Bone marrow (tissue), 2 donors: ENCODE data around the gene PHLPP1.

Experiments used
- DNase-seq, 2 donors: peaks; one replicate each; lab custom pipeline; 2025; lab: John Stamatoyannopoulos, UW

Gene PHLPP1

DNA sequence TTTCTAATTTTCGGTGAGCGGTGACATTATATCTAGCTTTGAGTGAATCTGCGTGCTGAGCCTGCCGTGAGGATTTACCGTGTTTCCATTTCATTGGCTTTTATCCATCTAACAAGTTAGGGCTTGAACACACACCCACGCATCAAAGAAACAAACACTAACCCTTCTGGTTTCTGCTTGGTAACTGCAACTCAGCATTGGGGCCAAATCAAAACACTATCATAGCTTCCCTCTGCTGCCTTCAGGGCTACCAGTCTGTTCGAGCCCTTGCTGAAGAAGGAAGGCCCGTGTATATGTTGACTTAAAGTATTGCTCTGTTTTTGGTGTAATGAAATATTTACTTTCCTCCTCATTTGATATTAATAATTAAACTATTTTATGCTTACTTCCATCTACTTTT lies 227.2 kb downstream of the PHLPP1 start:
- no peak for DNase-seq

DNA sequence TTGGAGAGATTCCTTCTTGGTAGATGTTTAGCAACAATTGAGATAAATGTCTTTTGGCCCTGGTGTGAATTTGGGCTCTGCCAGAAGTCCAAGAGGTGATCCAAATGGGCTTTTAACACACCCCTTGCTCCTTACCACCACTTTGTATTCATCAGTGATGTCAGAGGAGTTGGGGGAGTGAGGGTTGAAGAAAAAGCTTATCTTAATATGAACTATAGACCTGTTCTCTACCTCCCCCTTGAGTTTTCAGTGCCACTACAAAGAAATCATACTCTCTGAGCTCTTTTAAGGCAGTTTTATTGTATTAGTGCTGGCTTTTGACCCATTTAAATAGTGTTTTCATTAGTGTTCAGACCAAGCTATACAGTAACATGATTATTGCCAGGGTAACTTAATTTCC lies 229.1 kb downstream of the PHLPP1 start:
- peak in 1 of 2 donors; percentile 55 for DNase-seq

DNA sequence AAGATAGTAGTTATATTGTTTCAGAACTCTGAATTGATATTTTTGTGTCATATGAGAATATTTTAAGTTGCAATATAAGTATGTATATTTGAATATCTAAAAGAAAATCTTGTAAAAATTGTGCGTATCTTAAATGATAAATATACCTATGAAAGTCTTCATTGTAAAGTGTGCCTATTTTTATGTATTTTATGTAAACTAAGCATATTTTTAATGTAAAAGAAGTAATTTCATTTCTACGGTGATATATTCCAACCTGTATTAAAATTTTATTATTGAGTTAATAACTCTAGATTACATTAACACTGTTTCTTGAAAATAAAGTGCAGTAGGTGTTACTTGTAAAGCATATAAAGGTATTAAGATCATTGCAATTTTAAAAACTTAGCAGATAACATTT lies 233.4 kb downstream of the PHLPP1 start:
- no peak for DNase-seq

DNA sequence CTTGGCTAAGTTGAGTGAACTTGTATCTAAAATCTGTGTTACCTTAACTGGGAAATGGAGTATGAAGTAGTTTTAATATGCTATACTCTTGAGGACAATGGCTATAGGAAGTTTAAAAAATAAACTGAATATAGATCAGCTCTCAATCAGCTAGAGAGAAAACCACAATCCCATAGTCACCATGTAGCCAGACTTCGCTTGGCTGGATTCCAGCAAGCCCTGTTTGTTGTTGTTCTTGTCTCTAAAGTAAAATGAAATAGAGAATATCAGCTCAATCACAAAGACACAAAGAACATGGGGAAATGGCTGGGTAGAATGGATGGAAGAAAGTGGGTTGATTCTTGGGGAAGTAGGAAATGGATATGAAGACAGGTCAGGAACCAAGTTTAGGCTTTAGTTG lies 234.9 kb downstream of the PHLPP1 start:
- no peak for DNase-seq

DNA sequence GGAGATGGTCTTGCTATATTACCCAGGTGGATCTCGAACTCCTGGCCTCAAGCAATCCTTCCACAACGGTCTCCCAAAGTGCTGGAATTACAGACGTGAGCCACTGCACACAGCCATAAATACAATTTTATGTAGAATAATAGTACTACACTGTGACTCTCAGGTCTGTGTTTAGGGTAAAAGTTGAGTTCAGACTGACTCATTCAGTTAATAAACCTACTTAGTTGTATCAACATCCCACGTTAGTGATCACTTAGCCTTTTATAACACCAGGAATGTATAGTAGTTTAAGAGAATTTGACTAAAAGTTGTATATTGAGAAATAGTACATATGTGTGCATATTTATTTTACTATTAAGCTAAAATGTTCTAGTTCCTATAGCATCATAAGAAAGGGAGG lies 237.5 kb downstream of the PHLPP1 start:
- DNase-seq: no peak

DNA sequence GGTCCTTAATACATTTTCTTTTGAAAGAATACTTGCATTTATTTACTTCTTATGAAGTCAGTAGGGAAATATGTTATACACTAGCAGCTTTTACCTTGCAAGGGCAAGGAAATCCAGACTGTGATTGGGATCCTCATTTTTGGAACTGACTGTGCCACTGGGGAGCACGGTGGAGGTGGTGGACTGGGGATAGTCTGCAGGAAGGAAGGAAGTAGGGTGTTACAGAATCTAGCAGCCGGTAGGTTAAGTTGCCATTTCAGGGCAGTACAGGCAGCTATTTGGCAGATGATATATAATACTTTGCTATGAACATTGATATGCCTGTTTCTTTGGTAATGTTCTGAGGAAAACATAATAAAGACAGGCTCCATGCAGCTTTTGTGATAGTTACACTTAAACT lies 238.3 kb downstream of the PHLPP1 start:
- DNase-seq: peak in 1 of 2 donors; percentile 25

DNA sequence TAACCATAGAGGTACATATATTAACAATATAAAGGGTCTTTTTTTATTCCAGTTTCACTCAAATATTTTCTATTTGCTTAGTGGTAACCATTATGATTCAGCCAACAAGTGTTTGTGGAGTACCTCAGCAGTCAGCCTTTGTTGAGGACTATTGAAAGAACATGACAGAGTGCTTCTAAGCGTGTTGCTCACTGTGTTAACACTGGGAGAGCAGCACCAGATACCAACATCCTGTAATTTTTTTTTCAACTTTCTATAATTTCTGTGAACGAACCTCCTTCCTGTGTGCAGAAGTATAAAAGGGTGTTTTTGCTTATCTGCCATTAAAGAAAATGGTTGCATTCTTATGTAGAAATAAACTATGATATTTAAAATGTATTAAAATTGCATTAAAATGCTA lies 239.0 kb downstream of the PHLPP1 start:
- DNase-seq: no peak

DNA sequence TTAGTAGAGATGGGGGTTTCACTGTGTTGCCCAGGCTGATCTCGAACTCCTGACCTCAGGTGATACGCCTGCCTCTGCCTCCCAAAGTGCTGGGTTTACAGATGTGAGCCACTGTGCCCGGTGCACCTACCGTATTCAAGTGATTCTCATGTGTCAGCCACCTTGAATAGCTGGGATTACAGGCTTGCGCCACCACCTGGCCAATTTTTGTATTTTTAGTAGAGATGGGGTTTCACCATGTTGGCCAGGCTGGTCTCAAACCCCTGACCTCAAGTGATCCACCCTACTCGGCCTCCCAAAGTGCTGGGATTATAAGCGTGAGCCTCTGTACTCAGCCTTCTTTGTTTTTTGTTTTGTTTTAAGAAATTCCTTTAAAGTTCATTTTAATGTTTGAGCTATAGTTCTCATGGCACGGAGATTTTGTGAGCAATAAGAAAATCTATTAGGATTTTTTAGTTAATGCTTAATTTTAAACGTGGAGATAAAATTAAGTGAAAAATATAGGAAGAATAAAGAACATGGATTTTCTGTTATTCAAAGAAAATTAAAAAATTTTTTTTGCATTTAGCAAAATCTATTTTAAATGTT lies 242.6 kb downstream of the PHLPP1 start:
- peak in 1 of 2 donors; percentile 46 for DNase-seq

DNA sequence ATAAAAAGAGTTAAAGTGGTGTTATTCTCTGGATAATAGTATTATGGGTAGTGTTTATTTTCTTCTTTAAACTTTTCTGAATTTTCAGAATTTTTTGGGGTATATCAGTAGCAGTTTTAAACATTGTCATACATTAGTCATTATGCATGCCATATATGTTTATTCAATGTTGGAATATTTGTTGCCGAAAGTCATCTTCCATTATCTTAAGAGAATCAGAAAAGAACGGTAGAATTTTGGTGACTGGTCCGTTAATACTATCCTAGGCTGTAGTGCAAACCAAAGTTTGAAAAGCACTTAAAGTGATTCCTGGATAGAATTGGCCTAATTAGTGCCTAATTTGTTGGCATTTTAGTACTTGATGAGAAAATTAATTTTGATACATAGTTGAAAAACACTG lies 244.1 kb downstream of the PHLPP1 start:
- DNase-seq: no peak

DNA sequence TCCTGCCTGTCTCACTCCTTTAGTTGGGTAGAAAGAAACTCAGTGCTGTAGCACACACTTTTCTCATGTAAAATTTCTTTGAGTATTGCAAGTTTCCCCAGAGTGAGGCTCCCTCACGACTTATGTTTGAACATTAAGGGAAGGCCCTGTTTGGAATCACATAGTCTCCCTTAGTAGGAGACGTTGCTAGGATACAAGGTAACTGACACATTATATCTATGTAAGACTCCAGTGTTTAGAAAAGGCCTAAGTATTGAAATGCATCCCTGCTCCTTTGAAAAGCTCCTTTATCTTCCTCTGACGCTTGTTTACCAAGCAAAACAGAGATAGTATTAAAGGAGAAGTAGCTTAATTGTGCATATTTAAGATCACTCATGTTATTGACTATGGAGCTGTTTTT lies 248.2 kb downstream of the PHLPP1 start:
- DNase-seq: no peak

DNA sequence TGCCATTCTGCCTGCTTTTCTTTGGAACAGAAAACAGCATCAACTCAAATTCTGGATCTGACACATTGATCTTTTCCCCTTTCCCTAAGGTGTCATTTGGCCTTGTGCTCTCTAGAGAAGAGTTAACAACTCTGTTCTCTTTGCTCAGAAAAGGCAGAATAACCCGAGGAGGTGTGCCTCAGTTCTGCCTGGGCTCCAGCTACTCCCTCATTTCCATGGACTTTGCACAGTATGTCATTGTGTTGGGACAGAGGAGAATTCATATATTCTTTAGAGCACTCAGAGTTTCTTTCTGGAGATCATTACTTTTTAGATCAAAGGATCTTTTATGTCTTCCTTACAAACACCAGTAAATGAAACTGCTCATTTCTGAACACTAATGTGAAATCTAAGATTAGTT lies 249.1 kb downstream of the PHLPP1 start:
- DNase-seq: no peak

DNA sequence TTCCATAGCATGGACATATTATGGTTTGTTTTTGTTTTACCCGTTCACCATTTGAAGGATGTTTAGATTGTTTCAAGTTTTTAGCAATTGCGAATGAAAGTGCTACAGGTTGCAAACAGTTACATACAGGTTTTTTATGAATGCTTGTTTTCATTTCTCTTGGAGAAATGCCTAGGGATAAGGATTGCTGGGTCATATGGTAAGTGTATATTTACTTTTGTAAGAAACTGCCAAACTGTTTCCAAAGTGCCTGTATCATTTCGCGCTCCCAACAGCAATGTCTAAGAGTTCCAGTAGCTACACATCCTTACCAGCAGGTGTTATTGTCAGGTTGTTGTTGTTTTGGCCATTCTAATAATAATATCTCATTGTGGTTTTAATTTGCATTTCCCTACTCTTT lies 251.7 kb downstream of the PHLPP1 start:
- no peak for DNase-seq

DNA sequence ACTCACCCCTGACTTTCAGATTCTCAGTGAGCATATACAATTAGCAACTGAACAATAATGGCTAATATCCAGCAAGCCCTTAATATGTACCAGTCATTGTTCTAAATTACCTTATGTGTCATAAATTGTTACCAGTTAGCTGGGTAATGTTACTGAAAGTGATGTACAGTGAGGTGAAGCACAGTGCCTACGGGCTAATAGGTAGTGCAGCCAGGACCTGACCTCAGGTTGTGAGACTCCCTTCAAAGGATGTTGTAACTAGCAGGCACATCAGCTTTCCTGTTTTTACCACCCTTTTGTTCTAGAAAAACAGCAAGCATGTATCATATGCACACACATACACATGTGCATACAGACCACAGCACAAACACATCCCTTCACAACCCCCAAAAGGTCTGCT lies 258.3 kb downstream of the PHLPP1 start:
- DNase-seq: no peak

DNA sequence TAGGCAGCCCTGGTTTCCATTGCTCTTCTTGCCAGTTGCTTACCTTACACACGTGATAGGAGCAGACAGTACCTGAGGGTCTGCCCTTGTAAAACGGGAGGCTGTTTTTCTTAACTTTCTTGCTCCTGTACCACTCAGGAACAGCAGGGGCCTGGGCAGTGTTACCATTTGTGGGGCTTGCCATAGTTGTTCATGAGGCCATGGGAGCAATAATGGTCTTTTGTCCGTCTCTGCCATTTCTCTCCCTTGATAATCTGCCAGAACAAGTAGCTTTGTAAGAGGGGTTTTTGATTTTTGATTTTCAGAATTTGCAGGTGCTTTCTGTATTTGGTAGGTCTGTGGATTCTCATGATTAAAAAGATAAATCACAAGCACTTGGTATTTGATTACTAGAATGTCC lies 259.0 kb downstream of the PHLPP1 start:
- DNase-seq: no peak

DNA sequence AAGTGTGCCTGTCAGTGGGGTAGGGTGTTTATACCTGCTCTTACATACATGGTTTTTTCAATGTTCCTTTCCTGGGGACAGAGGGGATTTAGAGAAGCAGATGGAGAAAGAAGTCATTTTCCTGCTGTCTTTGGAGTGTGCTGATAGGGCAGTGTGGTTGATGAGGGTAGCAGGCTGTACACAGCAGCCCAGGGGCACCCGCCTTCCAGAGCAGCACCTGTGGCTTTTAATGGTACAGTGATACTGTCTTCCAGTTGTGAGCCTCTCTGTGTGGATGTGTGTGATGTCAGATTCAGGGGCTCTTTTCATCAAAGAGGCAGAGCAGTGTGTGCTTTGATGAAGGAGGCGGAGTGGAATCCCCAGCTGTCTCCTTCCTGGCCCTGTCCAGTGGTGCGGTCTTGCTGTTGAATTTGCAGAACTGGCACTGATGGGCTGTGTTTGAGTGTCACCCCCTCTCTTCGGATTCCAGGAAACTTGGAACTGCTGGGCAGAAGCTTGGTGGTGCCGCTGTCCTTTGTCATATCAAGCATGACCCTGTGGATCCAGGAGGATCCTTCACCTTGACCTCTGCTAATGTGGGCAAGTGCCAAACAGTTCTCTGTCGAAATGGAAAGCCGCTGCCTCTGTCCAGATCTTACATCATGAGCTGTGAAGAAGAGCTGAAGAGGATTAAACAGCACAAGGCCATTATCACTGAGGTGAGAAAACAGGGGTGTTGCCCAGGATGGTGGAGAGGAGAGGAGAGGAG lies 259.8 kb downstream of the PHLPP1 start:
- DNase-seq: no peak

DNA sequence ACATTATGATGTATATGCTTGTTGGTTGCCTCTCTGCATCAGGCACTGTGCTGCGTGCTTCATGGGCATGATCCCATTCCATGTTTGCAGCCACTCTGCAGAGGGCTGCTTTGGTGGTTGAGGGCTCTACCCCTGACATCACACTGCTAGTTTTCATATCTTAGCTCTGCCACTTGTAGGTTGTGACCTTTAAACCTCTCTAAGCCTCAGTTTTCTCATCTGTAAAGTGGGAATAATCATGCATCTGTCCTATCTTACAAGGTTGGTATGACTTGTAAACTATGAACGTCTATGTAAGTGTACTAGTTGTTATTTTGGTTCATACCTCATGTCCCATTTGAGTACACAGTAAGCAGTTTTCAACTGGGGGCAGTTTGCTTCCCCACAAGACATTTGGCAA lies 260.4 kb downstream of the PHLPP1 start:
- DNase-seq: no peak

DNA sequence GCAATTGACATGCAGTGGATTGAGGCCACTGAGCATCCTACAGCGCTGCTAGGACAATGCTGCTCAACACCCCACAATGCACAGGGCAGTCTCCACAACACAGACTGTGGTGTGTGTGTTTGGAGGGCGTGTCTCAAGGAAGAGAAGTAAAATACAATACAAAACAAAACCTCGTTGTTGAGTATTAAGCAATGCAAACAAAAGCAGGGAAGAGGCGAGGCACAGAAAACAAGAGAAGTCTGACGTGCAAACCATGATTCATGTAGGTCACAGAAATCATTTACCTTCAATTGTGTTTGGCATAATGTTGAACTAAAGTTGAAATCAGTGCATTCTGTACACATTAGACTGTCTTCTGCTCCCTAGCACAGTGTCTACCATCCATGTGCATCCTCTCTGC lies 260.9 kb downstream of the PHLPP1 start:
- DNase-seq: no peak

DNA sequence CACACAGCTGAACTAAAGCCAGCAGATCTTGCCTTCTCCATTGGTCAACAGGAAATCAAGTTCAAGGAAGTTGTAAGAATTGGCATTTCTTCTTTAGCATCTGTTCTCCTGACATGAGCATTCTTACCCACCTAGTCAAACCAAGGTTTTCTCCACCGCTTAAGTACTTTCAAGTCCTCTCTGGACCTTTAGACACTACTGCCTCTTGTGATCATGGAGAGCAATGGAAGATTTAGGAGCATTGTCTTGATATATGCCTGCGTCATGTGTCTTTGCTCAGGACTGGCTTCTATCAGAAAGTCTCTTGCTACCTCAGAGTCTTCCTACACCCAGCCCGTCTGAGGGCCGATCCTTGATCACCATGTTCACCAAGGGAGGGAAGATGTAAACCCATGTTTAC lies 262.2 kb downstream of the PHLPP1 start:
- no peak for DNase-seq

DNA sequence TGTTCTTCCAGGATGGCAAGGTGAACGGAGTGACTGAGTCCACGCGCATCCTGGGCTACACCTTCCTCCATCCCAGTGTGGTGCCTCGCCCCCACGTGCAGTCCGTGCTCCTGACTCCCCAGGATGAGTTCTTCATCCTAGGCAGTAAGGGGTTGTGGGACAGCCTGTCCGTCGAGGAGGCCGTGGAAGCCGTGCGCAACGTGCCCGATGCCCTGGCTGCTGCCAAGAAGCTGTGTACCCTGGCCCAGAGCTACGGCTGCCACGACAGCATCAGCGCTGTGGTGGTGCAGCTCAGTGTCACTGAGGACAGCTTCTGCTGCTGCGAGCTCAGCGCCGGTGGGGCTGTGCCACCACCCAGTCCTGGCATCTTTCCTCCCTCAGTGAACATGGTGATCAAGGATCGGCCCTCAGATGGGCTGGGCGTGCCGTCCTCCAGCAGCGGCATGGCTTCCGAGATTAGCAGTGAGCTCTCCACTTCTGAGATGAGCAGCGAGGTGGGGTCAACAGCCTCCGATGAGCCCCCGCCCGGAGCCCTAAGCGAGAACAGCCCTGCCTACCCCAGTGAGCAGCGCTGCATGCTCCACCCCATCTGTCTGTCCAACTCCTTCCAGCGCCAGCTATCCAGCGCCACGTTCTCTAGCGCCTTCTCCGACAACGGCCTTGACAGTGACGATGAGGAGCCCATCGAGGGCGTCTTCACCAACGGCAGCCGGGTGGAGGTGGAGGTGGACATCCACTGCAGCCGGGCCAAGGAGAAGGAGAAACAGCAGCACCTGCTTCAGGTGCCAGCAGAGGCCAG lies 263.1 kb downstream of the PHLPP1 start:
- DNase-seq: no peak

DNA sequence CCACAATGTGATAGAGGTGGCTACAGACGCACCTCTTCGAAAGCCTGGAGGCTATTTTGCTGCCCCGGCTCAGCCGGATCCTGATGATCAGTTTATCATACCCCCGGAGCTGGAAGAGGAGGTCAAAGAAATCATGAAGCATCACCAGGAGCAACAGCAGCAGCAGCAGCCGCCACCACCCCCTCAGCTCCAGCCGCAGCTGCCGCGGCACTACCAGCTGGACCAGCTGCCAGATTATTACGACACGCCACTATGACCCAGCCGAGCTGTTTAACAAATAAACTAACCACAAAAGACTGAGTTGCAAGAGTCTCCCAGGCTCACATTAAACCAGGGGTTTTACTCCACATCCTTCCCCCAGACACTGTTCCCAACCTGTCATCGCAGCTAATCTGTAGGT lies 263.8 kb downstream of the PHLPP1 start:
- DNase-seq: peak in 1 of 2 donors; percentile 19

DNA sequence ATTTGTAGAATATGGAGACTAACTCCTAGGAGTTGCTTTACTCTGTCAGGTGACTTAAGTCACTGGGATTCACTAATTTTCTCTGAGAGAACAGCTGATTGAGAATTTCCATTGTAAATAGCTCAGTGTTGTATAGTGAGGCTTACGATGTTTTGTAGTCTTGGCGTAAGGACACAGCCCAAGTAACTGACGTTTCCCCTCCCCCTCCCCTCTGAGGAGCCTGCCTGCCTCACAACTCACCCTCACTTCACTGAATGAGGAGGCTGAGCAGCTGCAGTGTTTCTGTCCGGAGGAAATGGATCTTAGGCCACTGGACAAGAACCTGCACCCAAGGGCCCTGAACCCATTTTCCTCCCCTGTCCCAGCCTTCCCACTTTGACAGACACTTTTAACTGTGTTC lies 264.6 kb downstream of the PHLPP1 start:
- no peak for DNase-seq

DNA sequence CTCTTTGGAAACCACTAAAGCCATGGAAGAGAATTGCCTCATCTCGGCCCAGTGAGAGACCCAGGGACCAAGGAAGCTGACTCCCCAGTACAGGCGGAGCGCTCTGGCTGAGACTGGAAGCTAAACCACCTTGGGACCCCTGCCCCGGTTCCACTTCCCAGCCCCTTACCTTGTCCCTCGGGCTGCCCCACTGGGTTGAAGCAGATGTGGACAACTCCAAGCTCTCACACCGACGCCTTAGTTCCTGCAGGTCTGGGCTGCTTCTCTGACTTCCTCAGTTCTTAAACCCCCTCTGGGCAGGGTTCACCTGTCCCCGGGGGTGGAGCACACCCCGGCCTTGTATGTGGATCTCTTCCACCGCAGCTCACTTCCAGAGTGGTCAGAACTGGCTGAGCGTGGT lies 266.2 kb downstream of the PHLPP1 start:
- DNase-seq: no peak

DNA sequence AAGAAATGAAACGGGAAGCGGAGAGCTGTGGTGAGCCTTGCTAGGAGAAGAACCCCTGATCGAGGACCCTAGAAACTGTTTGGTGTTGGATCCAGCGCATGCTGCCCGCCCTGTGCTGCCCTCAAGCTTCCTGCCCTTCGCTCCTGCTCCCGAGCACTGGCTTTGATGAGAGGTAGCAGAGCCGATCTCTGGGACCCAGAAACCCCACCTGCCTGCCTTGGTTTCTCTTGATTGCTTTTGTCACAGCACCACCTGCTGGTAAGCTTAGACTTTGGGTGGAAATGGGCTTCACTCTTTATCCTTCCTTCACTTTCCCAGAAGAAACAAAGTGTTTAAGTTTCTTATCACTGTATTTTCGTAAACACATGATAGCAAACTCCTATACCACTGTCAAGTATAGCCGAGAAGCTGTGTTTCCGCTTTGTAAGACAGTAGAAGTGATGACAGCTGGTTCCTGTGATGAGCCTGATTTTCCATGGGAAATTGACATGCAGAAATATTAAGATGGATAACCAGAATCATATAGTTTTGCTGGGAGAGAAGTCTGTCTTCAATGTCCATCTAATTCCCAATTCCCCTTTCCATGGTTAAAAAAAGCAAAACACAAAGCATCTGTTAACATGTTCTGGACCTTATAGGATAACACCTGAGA lies 267.4 kb downstream of the PHLPP1 start:
- no peak for DNase-seq
